SK-N-SH (cell line): ENCODE data around the gene TM9SF3. TPM values are rescaled to one million over a fixed set of nuclear protein-coding genes. Genes with fewer than 3 reads are reported as not detected.

Source experiments
- CTCF ChIA-PET: fragments of 300-600, 350-600 bp; formaldehyde crosslinking; extraction: SDS; loops from one replicate; lab custom pipeline; 2021; lab: Yijun Ruan, JAX
- POLR2A ChIA-PET: fragments of 350-600 bp; sonication (Branson Sonifier 250); formaldehyde crosslinking; extraction: SDS; loops from one replicate; lab custom pipeline; 2020; ENCODE audit warnings: antibody characterized with exemption, inconsistent platforms; lab: Yijun Ruan, JAX
- DNase-seq: peaks from one replicate; pipeline ENCODE4 v3.0.0; 2012
- H2AFZ ChIP-seq: fragments of 200-600 bp; sonication (generic); 2 replicates; pipeline ENCODE4 v1.8.1; 2016; ENCODE audit warnings: antibody characterized with exemption, mild to moderate bottlenecking, low read depth
- H3F3A ChIP-seq: fragments of 200-600 bp; sonication (generic); replicated peaks from 2 replicates; pipeline ENCODE3; 2016; ENCODE audit warnings: antibody characterized with exemption, mild to moderate bottlenecking; ENCODE audit not compliant: insufficient read depth
- H3K27ac ChIP-seq, 2 experiments: fragments of 200-500 bp in 1 of 2; fragments of 200-600 bp in 1 of 2; sonication (Bioruptor generic) in 1 of 2; sonication (generic), shearing (Covaris generic) in 1 of 2; 2 replicates each; pipeline versions ENCODE4 v1.5.1 to v1.6.1; 2014 to 2016; ENCODE audit warnings: low read depth in 2 of 2, inconsistent platforms in 1 of 2, low read length in 1 of 2, mild to moderate bottlenecking in 1 of 2, mixed read lengths in 1 of 2
- H3K27me3 ChIP-seq: fragments of 200-600 bp; sonication (generic), shearing (Covaris generic); 2 replicates; pipeline ENCODE4 v1.6.1; 2016; ENCODE audit warnings: mixed run types; ENCODE audit not compliant: insufficient read depth
- H3K36me3 ChIP-seq, 2 experiments: fragments of 200-500 bp in 1 of 2; fragments of 200-600 bp in 1 of 2; sonication (Bioruptor generic) in 1 of 2; sonication (generic) in 1 of 2; replicated peaks in 1 of 2; 2 replicates each; pipeline versions ENCODE3 to v1.5.1; 2014 to 2016; ENCODE audit warnings: low read length in 1 of 2, mild to moderate bottlenecking in 1 of 2; ENCODE audit not compliant: insufficient read depth in 2 of 2, control insufficient read depth in 1 of 2
- H3K4me1 ChIP-seq, 2 experiments: fragments of 200-500 bp in 1 of 2; fragments of 200-600 bp in 1 of 2; sonication (Bioruptor generic) in 1 of 2; sonication (generic), shearing (Covaris generic) in 1 of 2; 2 replicates each; pipeline versions ENCODE4 v1.5.1 to v1.6.1; 2014 to 2016; ENCODE audit warnings: low read depth in 1 of 2, low read length in 1 of 2, mixed run types in 1 of 2; ENCODE audit not compliant: insufficient read depth in 2 of 2, control insufficient read depth in 1 of 2
- H3K4me2 ChIP-seq: fragments of 200-600 bp; sonication (generic), shearing (Covaris generic); 2 replicates; pipeline ENCODE4 v1.6.1; 2017; ENCODE audit warnings: mixed run types
- H3K4me3 ChIP-seq, 2 experiments: fragments of 200-500 bp in 1 of 2; fragments of 200-600 bp in 1 of 2; sonication (Bioruptor generic) in 1 of 2; sonication (generic), shearing (Covaris generic) in 1 of 2; 2 replicates each; pipeline versions ENCODE4 v1.5.1 to v1.8.1; 2014 to 2016; ENCODE audit warnings: low read depth in 2 of 2, inconsistent platforms in 1 of 2, low read length in 1 of 2, mild to moderate bottlenecking in 1 of 2, mixed read lengths in 1 of 2, moderate library complexity in 1 of 2
- H3K79me2 ChIP-seq: fragments of 200-600 bp; sonication (generic); 2 replicates; pipeline ENCODE4 v1.8.1; 2017; ENCODE audit warnings: mild to moderate bottlenecking; ENCODE audit not compliant: insufficient read depth
- H3K9ac ChIP-seq: fragments of 200-600 bp; sonication (generic); 2 replicates; pipeline ENCODE4 v1.6.1; 2017; ENCODE audit warnings: mixed run types
- H3K9me2 ChIP-seq: fragments of 200-600 bp; sonication (generic); 2 replicates; pipeline ENCODE4 v1.6.1; 2017; ENCODE audit warnings: mixed run types
- H3K9me3 ChIP-seq: fragments of 200-600 bp; sonication (generic); 2 replicates; pipeline ENCODE4 v1.6.1; 2017; ENCODE audit warnings: mixed run types, mild to moderate bottlenecking, moderate library complexity
- H4K20me1 ChIP-seq: fragments of 200-600 bp; sonication (generic); 2 replicates; pipeline ENCODE4 v1.6.1; 2017; ENCODE audit warnings: mild to moderate bottlenecking, mixed run types; ENCODE audit not compliant: insufficient read depth
- CHD2 ChIP-seq: fragments of 150-350 bp; IDR thresholded peaks from 2 replicates; pipeline ENCODE4 v1.6.1; 2018; ENCODE audit warnings: low read length; ENCODE audit not compliant: partially characterized antibody
- CTCF ChIP-seq: fragments of 200-600 bp; sonication (generic); IDR thresholded peaks from 2 replicates; pipeline ENCODE4 v1.6.1; 2017; ENCODE audit warnings: antibody characterized with exemption, mild to moderate bottlenecking, moderate library complexity
- FOSL2 ChIP-seq: IDR thresholded peaks from 2 replicates; pipeline ENCODE4 v1.4.0; 2012; ENCODE audit warnings: low read depth, mild to moderate bottlenecking, moderate library complexity, borderline replicate concordance
- FOXJ3 ChIP-seq: sonication (generic); formaldehyde crosslinking; IDR thresholded peaks from 2 replicates; pipeline ENCODE4 v1.5.1; 2020; ENCODE audit warnings: mild to moderate bottlenecking, missing genetic modification reagents
- GABPA ChIP-seq: IDR thresholded peaks from 2 replicates; pipeline ENCODE4 v1.4.0; 2012; ENCODE audit warnings: low read depth, mild to moderate bottlenecking
- JUND ChIP-seq: IDR thresholded peaks from 2 replicates; pipeline ENCODE4 v1.4.0; 2012
- MAX ChIP-seq: IDR thresholded peaks from 2 replicates; pipeline ENCODE4 v1.4.0; 2012; ENCODE audit warnings: low read depth
- MXI1 ChIP-seq: IDR thresholded peaks from 2 replicates; pipeline ENCODE4 v1.6.1; 2012; ENCODE audit warnings: mild to moderate bottlenecking, low read depth, low read length, improper control_type of control experiment
- NRF1 ChIP-seq: IDR thresholded peaks from 2 replicates; pipeline ENCODE4 v1.6.1; 2012; ENCODE audit warnings: low read depth, mild to moderate bottlenecking, low read length
- PBX3 ChIP-seq: IDR thresholded peaks from 2 replicates; pipeline ENCODE4; 2012
- POLR2AphosphoS5 ChIP-seq: IDR thresholded peaks from 2 replicates; pipeline ENCODE4 v1.6.1; 2012; ENCODE audit warnings: low read depth, low read length
- RAD21 ChIP-seq: IDR thresholded peaks from 2 replicates; pipeline ENCODE4 v1.6.1; 2012; ENCODE audit warnings: mild to moderate bottlenecking, low read length
- RCOR1 ChIP-seq: fragments of 150-350 bp; IDR thresholded peaks from 2 replicates; pipeline ENCODE4 v1.6.1; 2017; ENCODE audit warnings: antibody characterized with exemption, low read length
- RXRA ChIP-seq: IDR thresholded peaks from 2 replicates; pipeline ENCODE4 v1.4.0; 2012; ENCODE audit warnings: low read depth, mild to moderate bottlenecking, borderline replicate concordance
- SIN3A ChIP-seq: IDR thresholded peaks from 2 replicates; pipeline ENCODE4 v1.6.1; 2012; ENCODE audit warnings: low read depth, mild to moderate bottlenecking, low read length, moderate library complexity, borderline replicate concordance
- SMC3 ChIP-seq: IDR thresholded peaks from 2 replicates; pipeline ENCODE4 v1.6.1; 2012; ENCODE audit warnings: low read depth, low read length, improper control_type of control experiment
- TAF1 ChIP-seq: IDR thresholded peaks from 2 replicates; pipeline ENCODE4 v1.6.1; 2012; ENCODE audit warnings: low read depth, mild to moderate bottlenecking, low read length, moderate library complexity, borderline replicate concordance
- TCF12 ChIP-seq: IDR thresholded peaks from 2 replicates; pipeline ENCODE4 v1.4.0; 2012
- TEAD4 ChIP-seq: IDR thresholded peaks from 2 replicates; pipeline ENCODE4 v1.4.0; 2012; ENCODE audit warnings: mild to moderate bottlenecking, borderline replicate concordance; ENCODE audit not compliant: insufficient read depth
- USF1 ChIP-seq: IDR thresholded peaks from 2 replicates; pipeline ENCODE4 v1.4.0; 2012; ENCODE audit warnings: low read depth, borderline replicate concordance
- YY1 ChIP-seq: IDR thresholded peaks from 2 replicates; pipeline ENCODE4 v1.4.0; 2012; ENCODE audit warnings: low read depth, mild to moderate bottlenecking
- WGBS: methylation state at CpG from one replicate; pipeline ENCODE4 v1.1.6; 2017; ENCODE audit warnings: low lambda C conversion rate; 5-methylcytosine and 5-hydroxymethylcytosine counted together
- polyA plus RNA-seq, 3 experiments: library from polyadenylated mRNA; depleted of rRNA; stranded (reverse); fragments of >200 nt; gene quantifications; 2 replicates each; pipeline ENCODE4 v1.2.3, GENCODE V29; 2012

The TM9SF3 gene
- polyA plus RNA-seq, 1 of the 3 experiments (the other 2 are of a cell fraction), result 24.9 TPM

GRCh38 chr10:96591946-96592345 is 5.1 kb upstream of the TM9SF3 start:
- 74% methylated on average over 1 of the region's 1 CpG for WGBS
- H3K9me2 ChIP-seq, result no peaks in the 10 kb centered on the region
- DNase-seq, result no peak
- no peak overlapping the region for H3K27ac ChIP-seq
- H3F3A ChIP-seq, result peaks cover 16% of the 10 kb centered on the region
- TF ChIP-seq FOSL2 (no peak), TCF12 (no peak), MXI1 (no peak), RCOR1 (no peak), POLR2AphosphoS5 (no peak), RXRA (no peak), JUND (no peak)
- TF ChIP-seq, all 33 proteins: peak for 0
- no peak overlapping the region for H3K9ac ChIP-seq
- no peaks in the 10 kb centered on the region; the same call in 1 of the 2 replicates for H3K79me2 ChIP-seq
- H2AFZ ChIP-seq, result no peak overlapping the region
- POLR2A ChIA-PET, result no interaction called here
- no peaks in the 10 kb centered on the region for H3K27me3 ChIP-seq
- peaks cover 7 to 8% of the 10 kb centered on the region in 2 experiments; a peak in 3 of 4 replicates for H3K4me1 ChIP-seq
- CTCF ChIA-PET, result interaction anchor here (0.6 to 1.4 kb wide), 3 partner anchors 73 to 81 kb away, joined by 3 read pairs; partner anchors contain the start of gene TLL2
- H3K9me3 ChIP-seq, result no peaks in the 10 kb centered on the region
- no peaks in the 10 kb centered on the region for H4K20me1 ChIP-seq
- H3K36me3 ChIP-seq, result no peaks in the 10 kb centered on the region
- no peak overlapping the region for H3K4me2 ChIP-seq
- no peak overlapping the region for H3K4me3 ChIP-seq

GRCh38 chr10:96588616-96589419 is 2.0 kb upstream of the TM9SF3 start:
- Histone ChIP-seq H3K9me3 (no peaks in the 10 kb centered on the region), H3K27ac (no peak overlapping the region; a peak in 2 of 4 replicates), H3K9ac (no peak overlapping the region), H3F3A (peaks cover 16% of the 10 kb centered on the region), H2AFZ (peak overlapping the region; percentile 67; the same call in 1 of the 2 replicates), H3K27me3 (no peaks in the 10 kb centered on the region), H3K4me1 (peaks cover 8 to 13% of the 10 kb centered on the region in 2 experiments; a peak in 3 of 4 replicates), H4K20me1 (peaks cover 24% of the 10 kb centered on the region), H3K79me2 (peaks cover 29% of the 10 kb centered on the region), H3K4me3 (no peak overlapping the region), H3K4me2 (peak overlapping the region; percentile 4; the same call in 1 of the 2 replicates), H3K36me3 (peaks cover 0 to 5% of the 10 kb centered on the region in 2 experiments), H3K9me2 (no peaks in the 10 kb centered on the region)
- CTCF ChIA-PET, result interaction anchor here (1.0 kb wide), 1 partner anchor 155 kb away, joined by 5 read pairs; no protein-coding TSS in a partner anchor
- DNase-seq, result no peak
- WGBS, result 80% methylated on average over 5 of the region's 5 CpGs
- POLR2A ChIA-PET, result no interaction called here
- no peak for TF ChIP-seq PBX3
- no peak for TF ChIP-seq RAD21
- no peak for TF ChIP-seq TAF1
- no peak for TF ChIP-seq SIN3A
- TF ChIP-seq CHD2, result no peak
- no peak for TF ChIP-seq NRF1
- TF ChIP-seq SMC3, result no peak
- TF ChIP-seq FOXJ3 (CRISPR knock-in tag), result no peak
- TF ChIP-seq MAX, result no peak
- TF ChIP-seq YY1, result no peak
- no peak for TF ChIP-seq FOSL2
- no peak for TF ChIP-seq CTCF
- no peak for TF ChIP-seq RXRA
- TF ChIP-seq USF1, result no peak
- TF ChIP-seq TEAD4, result no peak
- TF ChIP-seq POLR2AphosphoS5, result no peak
- no peak for TF ChIP-seq GABPA
